GM19099 (cell line): ENCODE measurements around the gene PXT1.

ENCODE experiments used
- POLR2A ChIP-seq: IDR thresholded peaks from 3 replicates; pipeline ENCODE4 v1.6.1; 2011; ENCODE audit warnings: low read depth; ENCODE audit not compliant: insufficient read length; ENCODE audit errors: extremely low read depth

PXT1 gene

GRCh38 chr6:36381502-36382389 lies 60.9 kb downstream of the PXT1 start:
- TF ChIP-seq POLR2A = no peak

- TF ChIP-seq POLR2A = no peak
These were observed 62.5 kb downstream of the PXT1 start for GRCh38 chr6:36380166-36380565.

- TF ChIP-seq POLR2A = no peak
These were observed 63.7 kb downstream of the PXT1 start for GRCh38 chr6:36378936-36379335.

GRCh38 chr6:36378243-36378920 lies 64.3 kb downstream of the PXT1 start:
- no peak for TF ChIP-seq POLR2A

- TF ChIP-seq POLR2A = no peak
These were observed 65.1 kb downstream of the PXT1 start for GRCh38 chr6:36377594-36377993.

- TF ChIP-seq POLR2A = no peak
These were observed 65.9 kb downstream of the PXT1 start for GRCh38 chr6:36376742-36377141.

- no peak for TF ChIP-seq POLR2A
These were observed 66.5 kb downstream of the PXT1 start for GRCh38 chr6:36376183-36376582.

- no peak for TF ChIP-seq POLR2A
These were observed 67.0 kb downstream of the PXT1 start for GRCh38 chr6:36375644-36376155.

- TF ChIP-seq POLR2A = no peak
These were observed 67.7 kb downstream of the PXT1 start for GRCh38 chr6:36374972-36375371.

GRCh38 chr6:36374194-36374593 lies 68.5 kb downstream of the PXT1 start:
- TF ChIP-seq POLR2A = no peak

GRCh38 chr6:36373368-36374019 lies 69.2 kb downstream of the PXT1 start:
- TF ChIP-seq POLR2A = no peak

- TF ChIP-seq POLR2A = no peak
These were observed 70.6 kb downstream of the PXT1 start for GRCh38 chr6:36372088-36372487.

GRCh38 chr6:36371211-36371610 lies 71.4 kb downstream of the PXT1 start:
- no peak for TF ChIP-seq POLR2A

- no peak for TF ChIP-seq POLR2A
These were observed 72.0 kb downstream of the PXT1 start for GRCh38 chr6:36370638-36371037.
